ENCODE results near the gene PCDHA10.
"Not testable (repeated sequence)": the region's sequence is repeated elsewhere in the genome, so short reads cannot be mapped to it uniquely, and the experiment has no call there.

The PCDHA10 gene
- total RNA-seq, result 0 to 3.5 (median 0) reads per million in 17 experiments

DNA sequence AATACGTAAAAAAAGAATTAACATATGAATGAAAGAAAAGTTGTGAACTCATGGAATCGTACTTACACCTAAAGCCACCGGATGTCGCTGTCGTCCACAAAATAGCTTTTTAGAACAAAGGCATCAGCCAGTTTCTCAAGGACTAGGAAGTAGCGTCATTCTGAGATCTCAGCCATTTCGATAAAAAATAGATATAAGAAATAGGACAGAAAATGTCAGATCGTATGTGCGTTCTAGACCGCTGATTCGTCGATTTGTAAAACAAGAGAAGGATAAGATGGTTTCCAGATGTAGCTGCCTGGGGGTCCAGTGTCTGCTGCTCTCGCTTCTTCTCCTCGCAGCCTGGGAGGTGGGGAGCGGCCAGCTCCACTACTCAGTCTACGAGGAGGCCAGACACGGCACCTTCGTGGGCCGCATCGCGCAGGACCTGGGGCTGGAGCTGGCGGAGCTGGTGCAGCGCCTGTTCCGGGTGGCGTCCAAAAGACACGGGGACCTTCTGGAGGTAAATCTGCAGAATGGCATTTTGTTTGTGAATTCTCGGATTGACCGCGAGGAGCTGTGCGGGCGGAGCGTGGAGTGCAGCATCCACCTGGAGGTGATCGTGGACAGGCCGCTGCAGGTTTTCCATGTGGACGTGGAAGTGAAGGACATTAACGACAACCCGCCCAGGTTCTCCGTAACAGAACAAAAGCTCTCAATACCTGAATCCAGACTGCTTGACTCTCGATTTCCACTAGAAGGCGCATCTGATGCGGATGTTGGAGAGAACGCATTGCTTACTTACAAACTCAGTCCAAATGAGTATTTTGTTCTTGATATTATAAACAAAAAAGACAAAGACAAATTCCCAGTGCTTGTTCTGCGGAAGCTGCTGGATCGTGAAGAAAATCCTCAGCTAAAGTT lies at the start of gene PCDHA10:
TSS of gene PCDHA10 (plus strand) at position 126 of the 903 bp plus-strand sequence. CDS start at position 278, 152 bp downstream.
- DNase-seq, result no peak

GRCh38 chr5:140806834-140807775 lies 48.6 kb upstream of the PCDHA10 start, which contains the start of gene PCDHA4:
Gene PCDHA4, plus strand, starts transcription at chr5:140807068.
- DNase-seq, result peak; percentile 4 to 17 (median 12)

- DNase-seq, result not testable (repeated sequence)
Measured at GRCh38 chr5:140808241-140808888, 47.3 kb upstream of the PCDHA10 start.

DNA sequence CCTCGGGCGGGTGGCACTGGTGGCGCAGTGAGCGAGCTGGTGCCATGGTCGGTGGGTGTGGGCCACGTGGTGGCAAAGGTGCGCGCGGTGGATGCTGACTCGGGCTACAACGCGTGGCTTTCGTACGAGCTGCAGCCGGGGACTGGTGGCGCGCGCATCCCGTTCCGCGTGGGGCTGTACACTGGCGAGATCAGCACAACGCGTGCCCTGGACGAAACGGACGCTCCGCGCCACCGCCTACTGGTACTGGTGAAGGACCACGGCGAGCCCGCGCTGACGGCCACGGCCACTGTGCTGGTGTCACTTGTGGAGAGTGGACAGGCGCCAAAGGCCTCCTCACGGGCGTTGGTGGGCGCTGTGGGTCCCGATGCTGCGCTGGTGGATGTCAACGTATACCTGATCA lies 46.8 kb upstream of the PCDHA10 start:
- no peak for DNase-seq

DNA sequence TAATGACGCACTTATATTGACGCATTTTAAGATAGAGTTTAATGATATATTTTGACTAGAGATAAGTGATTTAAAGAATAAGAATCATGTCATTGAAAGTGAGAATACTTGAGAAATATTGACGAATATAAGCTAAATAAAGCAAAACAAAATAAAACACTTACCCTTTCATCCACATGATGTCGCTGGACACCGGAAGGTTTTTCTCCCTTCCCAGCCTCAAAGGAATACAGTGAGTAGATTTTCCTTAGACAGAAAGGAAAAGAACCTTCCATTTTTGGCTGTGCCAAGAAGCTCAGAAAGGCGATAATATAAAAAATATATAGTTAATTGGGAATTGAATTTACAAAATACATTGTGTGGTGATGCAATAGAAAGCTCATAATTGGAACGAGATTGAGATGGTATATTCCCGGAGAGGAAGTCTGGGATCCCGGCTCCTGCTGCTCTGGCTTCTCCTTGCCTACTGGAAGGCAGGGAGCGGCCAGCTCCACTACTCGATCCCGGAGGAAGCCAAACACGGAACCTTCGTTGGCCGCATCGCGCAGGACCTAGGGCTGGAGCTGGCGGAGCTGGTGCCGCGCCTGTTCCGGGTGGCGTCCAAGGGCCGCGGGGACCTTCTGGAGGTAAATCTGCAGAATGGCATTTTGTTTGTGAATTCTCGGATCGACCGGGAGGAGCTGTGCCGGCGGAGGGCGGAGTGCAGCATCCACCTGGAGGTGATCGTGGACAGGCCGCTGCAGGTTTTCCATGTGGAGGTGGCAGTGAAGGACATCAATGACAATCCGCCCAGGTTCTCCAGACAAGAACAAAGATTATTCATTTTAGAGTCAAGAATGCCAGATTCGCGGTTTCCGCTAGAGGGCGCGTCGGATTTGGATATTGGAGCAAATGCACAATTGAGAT lies 34.1 kb upstream of the PCDHA10 start, which contains the start of gene PCDHA5:
TSS of gene PCDHA5 (plus strand) at position 239 of the 906 bp plus-strand sequence.
- peak; percentile 16 to 33 (median 26) for DNase-seq

- DNase-seq, result no peak
Measured at GRCh38 chr5:140822281-140822629, 33.4 kb upstream of the PCDHA10 start.

DNA sequence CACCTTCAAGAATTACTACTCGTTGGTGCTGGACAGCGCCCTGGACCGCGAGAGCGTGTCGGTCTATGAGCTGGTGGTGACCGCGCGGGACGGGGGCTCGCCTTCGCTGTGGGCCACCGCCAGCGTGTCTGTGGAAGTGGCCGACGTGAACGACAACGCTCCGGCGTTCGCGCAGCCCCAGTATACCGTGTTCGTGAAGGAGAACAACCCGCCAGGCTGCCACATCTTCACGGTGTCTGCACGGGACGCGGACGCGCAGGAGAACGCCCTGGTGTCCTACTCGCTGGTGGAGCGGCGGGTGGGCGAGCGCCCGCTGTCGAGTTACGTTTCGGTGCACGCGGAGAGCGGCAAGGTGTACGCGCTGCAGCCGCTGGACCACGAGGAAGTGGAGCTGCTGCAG lies 32.7 kb upstream of the PCDHA10 start:
- DNase-seq, result not testable (repeated sequence)

- no peak for DNase-seq
Measured at GRCh38 chr5:140823475-140823874, 32.2 kb upstream of the PCDHA10 start.

DNA sequence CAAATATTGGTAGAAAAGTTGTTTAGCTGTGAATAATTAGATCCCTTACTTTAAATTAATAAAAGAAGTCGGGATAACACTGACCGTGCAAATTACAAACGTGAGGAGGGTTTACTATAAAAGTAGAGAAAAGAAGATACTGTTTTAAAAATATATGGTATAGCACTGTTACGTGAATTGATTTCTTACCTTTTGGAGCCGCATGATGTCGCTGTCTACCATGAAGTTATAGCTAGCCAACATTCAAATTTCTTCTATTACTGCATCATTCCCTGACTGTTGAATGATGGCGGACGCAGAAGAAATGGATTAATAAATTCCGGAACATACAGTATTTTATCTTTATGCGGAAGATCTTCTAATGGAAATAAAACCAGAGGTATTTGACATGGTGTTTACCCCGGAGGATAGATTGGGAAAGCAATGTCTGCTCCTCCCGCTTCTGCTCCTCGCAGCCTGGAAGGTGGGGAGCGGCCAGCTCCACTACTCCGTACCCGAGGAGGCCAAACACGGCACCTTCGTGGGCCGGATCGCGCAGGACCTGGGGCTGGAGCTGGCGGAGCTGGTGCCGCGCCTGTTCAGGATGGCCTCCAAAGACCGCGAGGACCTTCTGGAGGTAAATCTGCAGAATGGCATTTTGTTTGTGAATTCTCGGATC lies 27.9 kb upstream of the PCDHA10 start, which contains the start of gene PCDHA6:
TSS of gene PCDHA6 (plus strand) at position 257 of the 658 bp plus-strand sequence. CDS start at position 389, 132 bp downstream.
- peak in 1 of 4 experiments; percentile 1 for DNase-seq

DNA sequence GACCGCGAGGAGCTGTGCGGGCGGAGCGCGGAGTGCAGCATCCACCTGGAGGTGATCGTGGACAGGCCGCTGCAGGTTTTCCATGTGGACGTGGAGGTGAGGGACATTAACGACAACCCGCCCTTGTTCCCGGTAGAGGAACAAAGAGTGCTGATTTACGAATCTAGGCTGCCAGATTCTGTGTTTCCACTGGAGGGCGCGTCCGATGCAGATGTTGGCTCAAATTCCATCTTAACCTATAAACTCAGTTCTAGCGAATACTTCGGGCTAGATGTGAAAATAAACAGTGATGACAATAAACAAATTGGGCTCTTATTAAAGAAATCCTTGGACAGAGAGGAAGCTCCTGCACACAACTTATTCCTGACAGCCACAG lies 27.3 kb upstream of the PCDHA10 start:
- DNase-seq, result no peak

- DNase-seq, result not testable (repeated sequence)
Measured at GRCh38 chr5:140829511-140830501, 25.9 kb upstream of the PCDHA10 start.

GRCh38 chr5:140833993-140834392 lies 21.7 kb upstream of the PCDHA10 start, which contains the start of gene PCDHA7:
Gene PCDHA7, plus strand, starts transcription at chr5:140834269. Its CDS starts 115 bp downstream, at chr5:140834384.
- DNase-seq, result peak in 1 of 4 experiments; percentile 15

- not testable (repeated sequence) for DNase-seq
Measured at GRCh38 chr5:140834439-140835008, 21.2 kb upstream of the PCDHA10 start.

GRCh38 chr5:140835622-140836510 lies 19.8 kb upstream of the PCDHA10 start:
- no peak for DNase-seq

DNA sequence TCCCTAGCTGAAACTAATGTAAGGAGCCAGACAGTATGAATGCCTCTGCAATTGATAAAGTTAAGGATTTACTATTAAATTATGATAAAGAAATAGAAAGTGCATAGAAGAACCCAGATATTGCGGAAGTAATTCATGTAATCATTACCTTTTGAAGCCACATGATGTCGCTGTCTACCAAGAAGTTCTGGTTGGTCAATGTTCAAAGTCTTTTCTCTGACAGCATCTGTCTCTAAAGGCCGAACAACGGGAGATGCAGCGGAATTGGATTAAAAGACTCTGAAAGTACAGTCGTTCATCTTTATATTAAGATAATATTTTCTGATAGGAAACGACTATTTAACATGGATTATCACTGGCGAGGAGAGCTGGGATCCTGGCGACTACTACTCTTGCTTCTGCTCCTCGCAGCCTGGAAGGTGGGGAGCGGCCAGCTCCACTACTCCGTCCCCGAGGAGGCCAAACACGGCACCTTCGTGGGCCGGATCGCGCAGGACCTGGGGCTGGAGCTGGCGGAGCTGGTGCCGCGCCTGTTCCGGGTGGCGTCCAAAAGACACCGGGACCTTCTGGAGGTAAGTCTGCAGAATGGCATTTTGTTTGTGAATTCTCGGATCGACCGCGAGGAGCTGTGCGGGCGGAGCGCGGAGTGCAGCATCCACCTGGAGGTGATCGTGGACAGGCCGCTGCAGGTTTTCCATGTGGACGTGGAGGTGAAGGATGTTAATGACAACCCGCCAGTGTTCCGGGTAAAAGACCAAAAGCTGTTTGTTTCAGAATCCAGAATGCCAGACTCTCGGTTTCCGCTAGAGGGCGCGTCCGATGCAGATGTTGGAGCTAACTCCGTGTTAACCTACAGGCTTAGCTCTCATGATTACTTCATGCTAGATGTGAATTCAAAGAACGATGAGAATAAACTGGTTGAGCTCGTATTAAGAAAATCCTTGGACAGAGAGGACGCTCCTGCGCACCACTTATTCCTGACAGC lies 14.4 kb upstream of the PCDHA10 start, which contains the start of gene PCDHA8:
TSS of gene PCDHA8 (plus strand) at position 210 of the 985 bp plus-strand sequence. CDS start at position 345, 135 bp downstream.
- DNase-seq, result peak in 2 of 4 experiments; percentile 10 to 18

All from suppressor macrophage (primary cell).